ENCODE data around the gene SERPINF2.

Gene SERPINF2

GRCh38 chr17:1711804-1712203 is 30.9 kb upstream of the SERPINF2 start:
- Histone ChIP-seq H3K9me3 (no peaks in the 10 kb centered on the region), H3K36me3 (no peaks in the 10 kb centered on the region), H3K4me3 (ENCODE audit: low read depth, low read length) (no peak overlapping the region), H3K27me3 (no peaks in the 10 kb centered on the region), H3K4me1 (peaks cover 3% of the 10 kb centered on the region; the same call in 1 of the 2 replicates)
- no peak for TF ChIP-seq CTCF (IDR thresholded peaks at IDR 0.05; ENCODE audit: low read depth, low read length)
- no peak for DNase-seq

- H3K27me3 ChIP-seq, result no peaks in the 10 kb centered on the region
- H3K9me3 ChIP-seq, result no peaks in the 10 kb centered on the region
- no peak for DNase-seq
- H3K4me1 ChIP-seq, result peaks cover 3% of the 10 kb centered on the region; the same call in 1 of the 2 replicates
- no peak overlapping the region for H3K4me3 ChIP-seq (ENCODE audit: low read depth, low read length)
- TF ChIP-seq CTCF (IDR thresholded peaks at IDR 0.05; ENCODE audit: low read depth, low read length), result no peak
- H3K36me3 ChIP-seq, result no peaks in the 10 kb centered on the region
Measured at GRCh38 chr17:1712271-1712670, 30.4 kb upstream of the SERPINF2 start.

- TF ChIP-seq CTCF (IDR thresholded peaks at IDR 0.05; ENCODE audit: low read depth, low read length), result no peak
- DNase-seq, result no peak
- H3K9me3 ChIP-seq, result no peaks in the 10 kb centered on the region
- no peaks in the 10 kb centered on the region for H3K27me3 ChIP-seq
- H3K36me3 ChIP-seq, result no peaks in the 10 kb centered on the region
- no peak overlapping the region for H3K4me3 ChIP-seq (ENCODE audit: low read depth, low read length)
- H3K4me1 ChIP-seq, result peaks cover 7% of the 10 kb centered on the region
Measured at GRCh38 chr17:1713160-1713877, 29.4 kb upstream of the SERPINF2 start.

GRCh38 chr17:1713878-1714426 is 28.7 kb upstream of the SERPINF2 start:
- Histone ChIP-seq H3K27me3 (no peaks in the 10 kb centered on the region), H3K36me3 (no peaks in the 10 kb centered on the region), H3K9me3 (no peaks in the 10 kb centered on the region), H3K4me3 (ENCODE audit: low read depth, low read length) (peak overlapping the region; percentile 46), H3K4me1 (peaks cover 7% of the 10 kb centered on the region)
- peak; percentile 51 for DNase-seq
- TF ChIP-seq CTCF (IDR thresholded peaks at IDR 0.05; ENCODE audit: low read depth, low read length), result peak; percentile 64

GRCh38 chr17:1714427-1714979 is 28.2 kb upstream of the SERPINF2 start:
- Histone ChIP-seq H3K4me3 (ENCODE audit: low read depth, low read length) (peak overlapping the region; percentile 56), H3K36me3 (no peaks in the 10 kb centered on the region), H3K9me3 (no peaks in the 10 kb centered on the region), H3K4me1 (peaks cover 7% of the 10 kb centered on the region), H3K27me3 (no peaks in the 10 kb centered on the region)
- TF ChIP-seq CTCF (IDR thresholded peaks at IDR 0.05; ENCODE audit: low read depth, low read length), result no peak
- peak; percentile 94 for DNase-seq
